22Rv1 (cell line): ENCODE results near the gene BICRA.

ENCODE experiments used
- ZFX ChIP-seq: fragments of 450-650 bp; IDR thresholded peaks from 2 replicates; pipeline ENCODE4 v1.6.1; 2017; ENCODE audit warnings: antibody characterized with exemption, borderline replicate concordance
- TF ChIP-seq, protein P1 (sequence below): fragments of 450-650 bp; IDR thresholded peaks from 2 replicates; pipeline ENCODE4 v1.5.1; 2017; ENCODE audit warnings: mild to moderate bottlenecking

DNA sequence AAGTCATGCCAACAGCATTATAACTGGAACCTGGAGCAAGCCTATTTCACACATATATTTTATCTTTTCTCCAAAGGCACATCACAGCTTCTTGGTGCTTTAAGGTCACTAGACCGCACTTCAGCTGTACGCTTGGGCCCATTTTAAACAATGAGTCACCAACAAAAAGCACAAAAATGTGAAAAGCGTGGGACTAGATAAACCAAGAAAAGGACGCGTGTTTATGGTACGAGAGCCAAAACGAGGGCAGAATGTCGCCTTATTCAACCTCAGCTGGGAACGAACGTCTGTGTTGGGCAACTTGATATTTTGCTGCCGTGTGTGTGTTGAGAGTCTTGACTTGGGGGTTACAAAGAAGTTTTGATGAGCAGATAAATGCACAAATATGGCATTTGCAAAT lies 95.1 kb downstream of the BICRA start:
- TF ChIP-seq, protein P1, sequence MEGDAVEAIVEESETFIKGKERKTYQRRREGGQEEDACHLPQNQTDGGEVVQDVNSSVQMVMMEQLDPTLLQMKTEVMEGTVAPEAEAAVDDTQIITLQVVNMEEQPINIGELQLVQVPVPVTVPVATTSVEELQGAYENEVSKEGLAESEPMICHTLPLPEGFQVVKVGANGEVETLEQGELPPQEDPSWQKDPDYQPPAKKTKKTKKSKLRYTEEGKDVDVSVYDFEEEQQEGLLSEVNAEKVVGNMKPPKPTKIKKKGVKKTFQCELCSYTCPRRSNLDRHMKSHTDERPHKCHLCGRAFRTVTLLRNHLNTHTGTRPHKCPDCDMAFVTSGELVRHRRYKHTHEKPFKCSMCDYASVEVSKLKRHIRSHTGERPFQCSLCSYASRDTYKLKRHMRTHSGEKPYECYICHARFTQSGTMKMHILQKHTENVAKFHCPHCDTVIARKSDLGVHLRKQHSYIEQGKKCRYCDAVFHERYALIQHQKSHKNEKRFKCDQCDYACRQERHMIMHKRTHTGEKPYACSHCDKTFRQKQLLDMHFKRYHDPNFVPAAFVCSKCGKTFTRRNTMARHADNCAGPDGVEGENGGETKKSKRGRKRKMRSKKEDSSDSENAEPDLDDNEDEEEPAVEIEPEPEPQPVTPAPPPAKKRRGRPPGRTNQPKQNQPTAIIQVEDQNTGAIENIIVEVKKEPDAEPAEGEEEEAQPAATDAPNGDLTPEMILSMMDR, result no peak
- TF ChIP-seq ZFX, result no peak
